IPS-20b (cell line): ENCODE results near the gene KCNA4.
"Not testable (repeated sequence)": the region's sequence is repeated elsewhere in the genome, so short reads cannot be mapped to it uniquely, and the experiment has no call there.

Experiments
- H3K27ac ChIP-seq: one replicate; pipeline ENCODE4 v1.5.1; 2013; ENCODE audit warnings: low read length
- H3K27me3 ChIP-seq: 2 replicates; pipeline ENCODE4 v1.6.1; 2013; ENCODE audit warnings: mild to moderate bottlenecking, low read length, inconsistent platforms; ENCODE audit not compliant: insufficient read depth
- H3K36me3 ChIP-seq: 2 replicates; pipeline ENCODE4 v1.6.1; 2013; ENCODE audit warnings: low read depth, mild to moderate bottlenecking, inconsistent platforms, low read length, moderate library complexity; ENCODE audit not compliant: insufficient read depth
- H3K4me1 ChIP-seq: 2 replicates; pipeline ENCODE4 v1.6.1; 2013; ENCODE audit warnings: mild to moderate bottlenecking, control low read depth, inconsistent platforms, low read length, moderate library complexity; ENCODE audit not compliant: insufficient read depth
- H3K4me3 ChIP-seq: 2 replicates; pipeline ENCODE4 v1.5.1; 2013; ENCODE audit warnings: mild to moderate bottlenecking, low read length, inconsistent platforms
- H3K9ac ChIP-seq: 2 replicates; pipeline ENCODE4 v1.6.1; 2013; ENCODE audit warnings: low read depth, mild to moderate bottlenecking, inconsistent platforms, low read length, moderate library complexity
- H3K9me3 ChIP-seq: 2 replicates; pipeline ENCODE4 v1.6.1; 2013; ENCODE audit warnings: mild to moderate bottlenecking, low read depth, low read length, inconsistent platforms; ENCODE audit not compliant: insufficient read depth

Gene KCNA4

DNA sequence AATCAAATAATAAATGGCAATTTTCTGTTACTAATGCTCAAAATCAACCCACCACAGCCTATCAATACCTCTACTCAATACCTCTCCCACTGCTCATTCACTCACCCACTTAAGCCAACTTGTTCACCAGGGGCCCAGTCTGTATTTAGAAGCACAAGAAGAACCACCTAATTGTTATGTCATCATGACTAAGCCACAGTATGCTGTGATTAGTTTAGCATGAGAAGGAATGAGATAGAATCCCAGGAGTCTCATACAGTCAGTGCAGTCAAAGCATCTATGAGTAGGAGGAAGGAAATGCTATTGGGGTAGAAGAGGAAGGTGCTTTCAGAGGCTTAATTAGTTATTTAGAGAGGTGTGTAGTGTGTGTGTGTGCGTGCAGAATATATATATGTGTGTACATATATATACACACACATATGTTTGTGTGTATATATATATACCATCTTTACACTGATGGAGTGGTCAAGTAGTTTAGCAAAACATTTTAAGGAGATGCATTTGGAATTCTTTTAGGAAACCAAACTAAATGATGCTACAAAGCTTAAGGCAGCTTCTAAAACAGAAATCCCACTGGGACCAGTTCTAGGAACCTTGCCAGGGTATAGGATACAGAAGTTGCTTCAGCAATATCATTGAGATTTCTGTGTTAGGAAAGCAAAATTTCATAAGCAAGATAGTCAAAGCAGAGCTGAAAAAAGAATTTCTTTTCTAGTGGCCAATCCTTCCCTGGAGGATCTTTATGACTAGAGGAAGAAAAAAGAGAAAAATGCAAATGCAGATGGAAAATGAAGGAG is 27.5 kb downstream of the KCNA4 start:
- Histone ChIP-seq H3K27me3 (no peaks in the 10 kb centered on the region), H3K4me1 (no peaks in the 10 kb centered on the region), H3K36me3 (no peaks in the 10 kb centered on the region), H3K9me3 (no peaks in the 10 kb centered on the region), H3K4me3 (no peak overlapping the region), H3K27ac (no peak overlapping the region), H3K9ac (no peak overlapping the region)

DNA sequence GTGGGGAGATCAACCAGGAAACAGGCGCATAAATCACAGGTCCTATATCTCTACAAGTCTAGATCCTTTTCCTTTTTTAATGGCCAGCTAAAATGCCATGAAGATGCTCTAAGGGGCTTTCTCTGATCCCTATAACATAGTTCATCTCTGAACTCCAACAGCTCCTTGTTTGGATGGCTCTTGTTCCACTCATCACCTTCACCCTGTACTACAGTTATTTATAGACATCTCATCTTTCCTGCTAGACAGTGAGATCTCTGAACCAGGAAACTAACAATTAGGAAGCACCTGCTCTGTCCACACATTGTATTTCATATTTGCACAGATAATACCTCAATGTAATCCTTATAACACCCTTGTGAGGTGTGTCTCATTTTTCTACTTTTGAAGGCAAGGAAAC is 31.6 kb downstream of the KCNA4 start:
- H3K9me3 ChIP-seq, result no peaks in the 10 kb centered on the region
- no peak overlapping the region for H3K9ac ChIP-seq
- H3K36me3 ChIP-seq, result no peaks in the 10 kb centered on the region
- H3K27ac ChIP-seq, result no peak overlapping the region
- H3K4me1 ChIP-seq, result no peaks in the 10 kb centered on the region
- H3K27me3 ChIP-seq, result no peaks in the 10 kb centered on the region
- no peak overlapping the region for H3K4me3 ChIP-seq

GRCh38 chr11:29984544-29984943 is 32.3 kb downstream of the KCNA4 start:
- Histone ChIP-seq H3K4me1 (no peaks in the 10 kb centered on the region), H3K9ac (no peak overlapping the region), H3K27me3 (no peaks in the 10 kb centered on the region), H3K9me3 (no peaks in the 10 kb centered on the region), H3K4me3 (no peak overlapping the region), H3K36me3 (no peaks in the 10 kb centered on the region), H3K27ac (no peak overlapping the region)

DNA sequence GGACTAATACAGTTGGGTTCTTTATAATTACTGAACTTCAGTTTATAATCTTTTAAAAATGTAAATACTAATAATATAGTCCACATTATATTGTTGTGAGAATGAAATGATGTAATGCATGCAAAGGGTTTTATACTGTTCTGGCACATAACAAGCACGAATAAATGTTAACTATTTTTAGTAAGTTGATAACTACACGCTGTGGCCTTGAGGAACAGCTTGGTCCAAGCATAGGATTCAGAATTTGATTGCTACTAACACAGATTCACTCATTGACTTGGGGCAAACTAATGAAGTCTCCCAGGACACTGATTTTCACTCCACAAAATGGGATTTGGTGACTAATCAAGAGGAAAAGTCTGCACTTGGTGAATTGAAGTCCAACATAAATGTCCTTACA is 38.3 kb downstream of the KCNA4 start:
- Histone ChIP-seq H3K9me3 (no peaks in the 10 kb centered on the region), H3K4me1 (no peaks in the 10 kb centered on the region), H3K27ac (no peak overlapping the region), H3K36me3 (no peaks in the 10 kb centered on the region), H3K9ac (no peak overlapping the region), H3K4me3 (no peak overlapping the region), H3K27me3 (no peaks in the 10 kb centered on the region)

DNA sequence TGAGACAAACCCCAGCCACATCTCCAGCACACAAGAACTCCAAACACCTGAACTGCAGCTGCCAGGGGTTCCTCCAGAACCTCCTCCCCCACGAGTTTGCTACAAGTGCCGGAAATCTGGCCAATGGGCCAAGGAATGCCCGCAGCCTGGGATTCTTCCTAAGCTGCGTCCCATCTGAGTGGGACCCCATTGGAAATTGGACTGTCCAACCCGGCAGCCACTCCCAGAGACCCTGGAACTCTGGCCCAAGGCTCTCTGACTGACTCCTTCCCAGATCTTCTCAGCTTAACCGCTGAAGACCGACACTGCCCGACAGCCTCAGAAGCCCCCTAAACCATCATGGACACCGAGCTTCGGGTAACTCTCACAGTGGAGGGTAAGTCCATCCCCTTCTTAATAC is 41.2 kb downstream of the KCNA4 start:
- not testable (repeated sequence) for H3K27me3 ChIP-seq, H3K36me3 ChIP-seq, H3K4me3 ChIP-seq, H3K9me3 ChIP-seq, H3K4me1 ChIP-seq, H3K27ac ChIP-seq, H3K9ac ChIP-seq

DNA sequence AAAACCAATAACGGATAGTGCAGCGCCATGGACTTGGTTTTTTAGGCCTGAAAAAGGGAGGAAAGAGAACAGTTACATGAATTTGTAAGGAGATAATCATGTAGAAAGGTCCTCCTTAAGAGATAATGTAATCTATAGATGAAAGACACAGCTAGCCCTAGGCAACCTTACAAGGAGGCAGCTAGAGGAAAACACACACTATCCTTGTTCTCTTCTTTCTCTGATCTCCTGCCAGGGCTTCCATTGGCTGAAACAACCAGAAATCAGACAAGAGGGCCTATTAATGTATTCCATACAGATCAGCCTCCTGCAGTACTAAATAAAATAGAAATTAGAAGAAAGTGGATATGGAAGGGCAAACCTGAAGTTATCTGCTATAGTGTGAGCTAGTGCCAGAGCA is 53.0 kb downstream of the KCNA4 start:
- Histone ChIP-seq H3K36me3 (no peaks in the 10 kb centered on the region), H3K27ac (no peak overlapping the region), H3K27me3 (no peaks in the 10 kb centered on the region), H3K9me3 (no peaks in the 10 kb centered on the region), H3K4me1 (peaks cover 16% of the 10 kb centered on the region; the same call in 1 of the 2 replicates), H3K9ac (no peak overlapping the region), H3K4me3 (no peak overlapping the region)

DNA sequence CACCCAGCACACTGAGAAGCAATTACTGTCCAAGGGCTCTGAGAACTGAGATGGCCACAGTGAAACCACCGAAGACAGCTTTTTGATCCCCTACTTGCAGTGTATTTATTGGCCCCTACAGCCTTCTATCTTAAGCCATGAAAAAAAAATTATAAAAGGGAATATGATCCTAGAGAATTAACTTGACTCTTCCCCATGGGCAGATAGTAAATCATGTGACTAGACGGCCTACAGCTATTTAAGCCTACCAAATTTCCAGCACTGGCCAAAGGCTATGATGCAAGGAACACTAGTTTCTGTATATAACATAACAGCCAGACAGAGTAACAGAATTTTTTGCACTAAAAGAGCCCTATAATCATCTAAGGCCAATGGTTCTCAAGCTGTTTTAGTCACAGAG is 53.8 kb downstream of the KCNA4 start:
- Histone ChIP-seq H3K27ac (no peak overlapping the region), H3K36me3 (no peaks in the 10 kb centered on the region), H3K4me3 (no peak overlapping the region), H3K4me1 (peaks cover 19% of the 10 kb centered on the region; the same call in 1 of the 2 replicates), H3K27me3 (no peaks in the 10 kb centered on the region), H3K9me3 (no peaks in the 10 kb centered on the region), H3K9ac (no peak overlapping the region)

GRCh38 chr11:29962243-29962642 is 54.6 kb downstream of the KCNA4 start:
- Histone ChIP-seq H3K36me3 (no peaks in the 10 kb centered on the region), H3K9me3 (no peaks in the 10 kb centered on the region), H3K4me3 (no peak overlapping the region), H3K27me3 (no peaks in the 10 kb centered on the region), H3K4me1 (peaks cover 25% of the 10 kb centered on the region; the same call in 1 of the 2 replicates), H3K9ac (no peak overlapping the region), H3K27ac (no peak overlapping the region)
